Measurements from ENCODE around the gene GNG4.
"Not testable (repeated sequence)": the region's sequence is repeated elsewhere in the genome, so short reads cannot be mapped to it uniquely, and the experiment has no call there.

Gene GNG4

GRCh38 chr1:235573880-235574279 lies 75.7 kb downstream of the GNG4 start:
- TF ChIP-seq ESRRG (CRISPR knock-in tag; IDR thresholded peaks at IDR 0.05), result no peak
- TF ChIP-seq, protein P1, sequence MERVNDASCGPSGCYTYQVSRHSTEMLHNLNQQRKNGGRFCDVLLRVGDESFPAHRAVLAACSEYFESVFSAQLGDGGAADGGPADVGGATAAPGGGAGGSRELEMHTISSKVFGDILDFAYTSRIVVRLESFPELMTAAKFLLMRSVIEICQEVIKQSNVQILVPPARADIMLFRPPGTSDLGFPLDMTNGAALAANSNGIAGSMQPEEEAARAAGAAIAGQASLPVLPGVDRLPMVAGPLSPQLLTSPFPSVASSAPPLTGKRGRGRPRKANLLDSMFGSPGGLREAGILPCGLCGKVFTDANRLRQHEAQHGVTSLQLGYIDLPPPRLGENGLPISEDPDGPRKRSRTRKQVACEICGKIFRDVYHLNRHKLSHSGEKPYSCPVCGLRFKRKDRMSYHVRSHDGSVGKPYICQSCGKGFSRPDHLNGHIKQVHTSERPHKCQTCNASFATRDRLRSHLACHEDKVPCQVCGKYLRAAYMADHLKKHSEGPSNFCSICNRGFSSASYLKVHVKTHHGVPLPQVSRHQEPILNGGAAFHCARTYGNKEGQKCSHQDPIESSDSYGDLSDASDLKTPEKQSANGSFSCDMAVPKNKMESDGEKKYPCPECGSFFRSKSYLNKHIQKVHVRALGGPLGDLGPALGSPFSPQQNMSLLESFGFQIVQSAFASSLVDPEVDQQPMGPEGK (CRISPR knock-in tag; IDR thresholded peaks at IDR 0.05; ENCODE audit: borderline replicate concordance), result no peak
- no peak for TF ChIP-seq TOX (CRISPR knock-in tag; IDR thresholded peaks at IDR 0.05; ENCODE audit: borderline replicate concordance)
- TF ChIP-seq PPARA (CRISPR knock-in tag; IDR thresholded peaks at IDR 0.05; ENCODE audit: borderline replicate concordance), result no peak
- no peak for TF ChIP-seq GLIS3 (CRISPR knock-in tag; IDR thresholded peaks at IDR 0.05)
- ATAC-seq, result no peak

DNA sequence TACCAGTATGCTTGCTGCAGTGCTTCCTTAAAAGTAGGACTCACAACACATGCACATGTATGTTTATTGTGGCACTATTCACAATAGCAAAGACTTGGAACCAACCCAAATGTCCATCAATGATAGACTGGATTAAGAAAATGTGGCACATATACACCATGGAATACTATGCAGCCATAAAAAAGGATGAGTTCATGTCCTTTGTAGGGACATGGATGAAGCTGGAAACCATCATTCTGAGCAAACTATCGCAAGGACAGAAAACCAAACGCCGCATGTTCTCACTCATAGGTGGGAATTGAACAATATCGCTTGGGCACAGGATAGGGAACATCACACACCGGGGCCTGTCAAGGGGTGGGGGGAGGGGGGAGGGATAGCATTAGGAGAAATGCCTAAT lies 76.6 kb downstream of the GNG4 start:
- not testable (repeated sequence) for ATAC-seq

GRCh38 chr1:235571482-235571881 lies 78.1 kb downstream of the GNG4 start:
- no peak for ATAC-seq
- TF ChIP-seq ARNTL (CRISPR knock-in tag; IDR thresholded peaks at IDR 0.05; ENCODE audit: borderline replicate concordance, low read depth), result no peak
- no peak for TF ChIP-seq GLIS3 (CRISPR knock-in tag; IDR thresholded peaks at IDR 0.05)
- no peak for TF ChIP-seq ZNF70 (CRISPR knock-in tag; IDR thresholded peaks at IDR 0.05)
- TF ChIP-seq ZC3H10 (CRISPR knock-in tag; IDR thresholded peaks at IDR 0.05), result no peak
- no peak for TF ChIP-seq ESRRG (CRISPR knock-in tag; IDR thresholded peaks at IDR 0.05)
- no peak for TF ChIP-seq BACH2 (CRISPR knock-in tag; IDR thresholded peaks at IDR 0.05; ENCODE audit: borderline replicate concordance)
- no peak for TF ChIP-seq ZFP30 (CRISPR knock-in tag; IDR thresholded peaks at IDR 0.05)
- no peak for TF ChIP-seq ISL1 (CRISPR knock-in tag; IDR thresholded peaks at IDR 0.05)
- no peak for TF ChIP-seq ZNF565 (CRISPR knock-in tag; conservative IDR thresholded peaks at IDR 0.05; ENCODE audit: low read depth)
- TF ChIP-seq ZNF8 (CRISPR knock-in tag; IDR thresholded peaks at IDR 0.05), result no peak
- no peak for TF ChIP-seq TOX (CRISPR knock-in tag; IDR thresholded peaks at IDR 0.05; ENCODE audit: borderline replicate concordance)
- no peak for TF ChIP-seq POU6F1 (CRISPR knock-in tag; IDR thresholded peaks at IDR 0.05; ENCODE audit: borderline replicate concordance, low read depth)
- no peak for TF ChIP-seq SNAI2 (CRISPR knock-in tag; IDR thresholded peaks at IDR 0.05)
- TF ChIP-seq RARB (CRISPR knock-in tag; IDR thresholded peaks at IDR 0.05), result no peak
- TF ChIP-seq PPARA (CRISPR knock-in tag; IDR thresholded peaks at IDR 0.05; ENCODE audit: borderline replicate concordance), result no peak

DNA sequence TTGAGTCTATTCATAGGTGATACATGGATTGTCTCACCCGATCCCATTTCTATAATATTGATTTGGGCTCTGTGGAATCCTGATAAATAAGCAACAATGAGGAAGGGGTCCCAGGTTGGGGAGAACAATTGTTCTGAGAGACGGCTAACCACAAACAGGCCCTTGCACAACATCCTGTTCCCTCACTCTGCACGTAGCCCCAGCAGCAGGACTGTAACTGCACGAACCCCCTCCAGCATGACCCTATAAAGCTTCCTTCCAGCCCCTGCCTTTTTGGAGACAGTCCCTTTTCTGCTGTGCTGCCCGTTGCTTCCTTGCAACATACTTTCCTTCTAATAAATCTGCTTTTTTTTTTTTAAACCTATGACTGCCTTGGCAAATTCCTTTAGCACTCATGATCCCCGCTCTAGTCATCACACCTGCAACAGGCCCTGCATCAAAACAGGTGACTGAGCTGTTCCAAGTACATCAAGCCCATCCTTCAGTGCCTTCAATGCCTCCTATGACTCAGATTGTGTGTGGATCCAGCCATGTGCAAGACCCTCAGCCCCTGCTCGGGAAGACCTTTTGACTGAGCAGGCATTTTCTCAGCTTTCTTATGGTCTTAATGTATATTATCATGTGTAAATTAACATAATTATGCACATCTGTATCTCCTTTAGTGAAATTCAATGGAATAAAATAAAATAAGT lies 81.6 kb downstream of the GNG4 start:
- TF ChIP-seq CSDC2 (CRISPR knock-in tag; IDR thresholded peaks at IDR 0.05) (no peak), POU6F1 (CRISPR knock-in tag; IDR thresholded peaks at IDR 0.05; ENCODE audit: borderline replicate concordance, low read depth) (no peak), CSRNP3 (CRISPR knock-in tag; IDR thresholded peaks at IDR 0.05) (no peak)
- TF ChIP-seq, protein P2, sequence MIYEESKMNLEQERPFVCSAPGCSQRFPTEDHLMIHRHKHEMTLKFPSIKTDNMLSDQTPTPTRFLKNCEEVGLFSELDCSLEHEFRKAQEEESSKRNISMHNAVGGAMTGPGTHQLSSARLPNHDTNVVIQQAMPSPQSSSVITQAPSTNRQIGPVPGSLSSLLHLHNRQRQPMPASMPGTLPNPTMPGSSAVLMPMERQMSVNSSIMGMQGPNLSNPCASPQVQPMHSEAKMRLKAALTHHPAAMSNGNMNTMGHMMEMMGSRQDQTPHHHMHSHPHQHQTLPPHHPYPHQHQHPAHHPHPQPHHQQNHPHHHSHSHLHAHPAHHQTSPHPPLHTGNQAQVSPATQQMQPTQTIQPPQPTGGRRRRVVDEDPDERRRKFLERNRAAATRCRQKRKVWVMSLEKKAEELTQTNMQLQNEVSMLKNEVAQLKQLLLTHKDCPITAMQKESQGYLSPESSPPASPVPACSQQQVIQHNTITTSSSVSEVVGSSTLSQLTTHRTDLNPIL (CRISPR knock-in tag; IDR thresholded peaks at IDR 0.05; ENCODE audit: low read depth), result no peak
- ATAC-seq, result no peak
